GM12865 (cell line): ENCODE results near the gene GLIS1.

ENCODE experiments used
- DNase-seq: peaks from one replicate; pipeline ENCODE4 v3.0.0; 2010; ENCODE audit warnings: low read depth
- H3K4me3 ChIP-seq: 2 replicates; pipeline ENCODE4 v1.5.1; 2011; ENCODE audit warnings: mild to moderate bottlenecking, low read depth, low read length, control low read depth
- CTCF ChIP-seq: IDR thresholded peaks from 2 replicates; pipeline ENCODE4 v1.5.1; 2011; ENCODE audit warnings: low read length, control low read depth, low read depth, inconsistent platforms; ENCODE audit not compliant: insufficient read depth; ENCODE audit errors: missing control alignments

Gene GLIS1

DNA sequence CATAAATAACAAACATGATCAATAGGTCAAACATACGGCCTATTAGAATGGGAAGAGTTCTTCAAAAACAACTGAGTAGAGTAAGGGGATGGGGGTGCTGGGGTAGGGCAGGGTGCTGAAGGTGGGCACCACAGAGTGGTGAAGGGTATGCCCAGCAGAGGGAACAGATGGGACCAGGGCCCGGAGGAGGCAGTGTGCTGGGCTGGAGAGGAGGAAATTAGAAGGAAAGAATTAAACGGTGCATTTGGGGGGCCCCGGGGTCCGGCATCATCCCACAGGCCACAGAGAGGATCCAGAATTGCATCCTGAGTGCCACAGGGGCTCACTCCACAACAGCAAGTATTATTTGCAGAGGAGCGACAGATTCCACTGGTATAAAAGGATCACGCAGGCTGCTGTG lies 94.5 kb downstream of the GLIS1 start:
- TF ChIP-seq CTCF, result no peak
- no peak overlapping the region for H3K4me3 ChIP-seq
- DNase-seq, result no peak

DNA sequence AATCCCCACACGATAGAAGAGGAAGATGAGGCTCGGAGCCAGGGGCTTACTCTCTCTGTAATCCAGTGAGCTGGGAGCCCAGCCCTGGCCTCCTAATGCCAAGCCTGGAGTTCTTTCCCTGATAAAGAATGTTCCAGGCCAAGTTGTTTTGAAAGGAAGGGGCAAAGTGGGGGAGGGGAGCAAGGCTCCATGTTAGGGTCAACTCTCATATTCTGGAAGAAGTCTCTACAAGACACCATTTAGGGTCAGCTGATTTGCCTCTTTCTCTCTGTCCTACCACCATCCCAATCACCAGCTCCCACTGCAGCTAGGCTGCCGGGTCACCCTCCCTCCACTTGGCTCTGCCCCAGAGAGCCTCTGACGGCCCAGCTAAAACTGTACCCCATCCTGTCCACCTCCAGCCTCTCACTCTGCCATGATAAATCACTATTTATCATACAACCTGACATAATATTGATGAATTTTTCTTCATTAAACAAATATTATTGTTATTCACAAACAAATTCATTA lies 95.0 kb downstream of the GLIS1 start:
- no peak overlapping the region for H3K4me3 ChIP-seq
- no peak for TF ChIP-seq CTCF
- no peak for DNase-seq

GRCh38 chr1:53643041-53643880 lies 95.7 kb downstream of the GLIS1 start:
- no peak overlapping the region for H3K4me3 ChIP-seq
- no peak for TF ChIP-seq CTCF
- DNase-seq, result no peak

- TF ChIP-seq CTCF, result no peak
- DNase-seq, result no peak
These were observed 96.4 kb downstream of the GLIS1 start for GRCh38 chr1:53642607-53643006.

GRCh38 chr1:53642215-53642555 lies 96.8 kb downstream of the GLIS1 start:
- no peak for DNase-seq
- H3K4me3 ChIP-seq, result no peak overlapping the region
- no peak for TF ChIP-seq CTCF

More at GRCh38 chr1:53642607-53643006, 96.4 kb downstream of the GLIS1 start:
- no peak overlapping the region for H3K4me3 ChIP-seq

DNA sequence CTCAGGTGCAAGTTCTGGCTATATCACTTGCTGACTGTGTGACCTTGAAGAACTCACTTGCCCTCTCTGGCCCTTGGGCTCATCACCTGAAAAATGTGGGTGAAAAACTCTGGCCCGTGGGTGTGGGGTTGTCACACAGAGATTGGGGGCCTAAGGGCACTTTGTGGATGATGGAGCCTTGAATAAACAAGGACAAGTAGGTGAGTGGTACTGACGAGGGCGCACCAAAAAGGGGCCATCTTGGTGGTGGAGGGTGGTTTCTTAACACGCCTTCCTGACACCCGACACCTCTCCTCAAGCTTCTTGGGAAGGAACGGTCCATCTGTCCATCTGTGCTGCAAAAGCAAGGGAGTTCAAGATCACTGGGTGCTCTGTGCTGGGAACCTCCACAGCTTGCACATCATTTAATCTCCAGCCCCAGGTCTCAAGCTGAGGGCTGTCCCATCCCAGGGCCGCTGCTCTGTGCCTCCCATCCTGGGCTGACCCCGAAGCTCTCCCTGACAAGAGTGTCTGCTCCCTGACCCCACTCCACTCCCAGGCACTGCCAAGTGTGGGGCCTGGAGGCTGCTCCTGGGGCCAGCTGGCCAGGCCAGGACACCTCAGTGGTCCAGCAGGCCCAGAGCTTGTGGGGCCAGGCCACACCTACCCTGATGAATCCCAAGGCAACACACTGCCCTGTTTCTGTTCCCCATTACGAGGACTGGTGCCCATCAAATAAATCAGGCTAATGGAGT lies 97.3 kb downstream of the GLIS1 start:
- no peak overlapping the region for H3K4me3 ChIP-seq
- no peak for TF ChIP-seq CTCF
- DNase-seq, result no peak

DNA sequence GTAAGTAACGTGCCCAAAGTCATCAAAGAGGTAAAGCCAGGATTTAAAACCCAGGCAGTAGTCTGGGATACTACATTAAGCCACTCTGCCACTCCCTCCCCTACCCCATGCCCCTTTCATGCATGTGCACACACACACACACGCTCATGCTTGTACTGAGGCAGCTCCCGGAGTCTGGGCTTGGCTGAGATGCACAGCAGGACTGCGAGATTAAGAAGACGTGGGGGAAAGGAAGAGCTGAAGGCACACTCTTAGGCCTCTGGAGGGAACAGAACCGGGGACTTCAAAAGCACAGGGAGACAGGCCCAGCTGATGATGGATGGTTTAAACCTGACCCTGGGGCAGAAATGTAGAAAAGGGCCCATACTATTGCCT lies 98.3 kb downstream of the GLIS1 start:
- no peak for DNase-seq
- H3K4me3 ChIP-seq, result no peak overlapping the region
- no peak for TF ChIP-seq CTCF
